Neural progenitor cell (in vitro differentiated cells): ENCODE results near the gene FXYD7.

Source experiments
- CTCF ChIP-seq: fragments of 200-600 bp; sonication (generic); IDR thresholded peaks from 2 replicates; pipeline ENCODE4 v1.5.1; 2017; ENCODE audit warnings: antibody characterized with exemption, mild to moderate bottlenecking
- EZH2 ChIP-seq: fragments of 200-600 bp; sonication (generic); IDR thresholded peaks from 2 replicates; pipeline ENCODE4 v1.6.1; 2017; ENCODE audit warnings: antibody characterized with exemption, mild to moderate bottlenecking, moderate library complexity
- EZH2phosphoT487 ChIP-seq: fragments of 200-600 bp; sonication (generic); IDR thresholded peaks from 2 replicates; pipeline ENCODE4 v1.6.1; 2017; ENCODE audit warnings: antibody characterized with exemption

DNA sequence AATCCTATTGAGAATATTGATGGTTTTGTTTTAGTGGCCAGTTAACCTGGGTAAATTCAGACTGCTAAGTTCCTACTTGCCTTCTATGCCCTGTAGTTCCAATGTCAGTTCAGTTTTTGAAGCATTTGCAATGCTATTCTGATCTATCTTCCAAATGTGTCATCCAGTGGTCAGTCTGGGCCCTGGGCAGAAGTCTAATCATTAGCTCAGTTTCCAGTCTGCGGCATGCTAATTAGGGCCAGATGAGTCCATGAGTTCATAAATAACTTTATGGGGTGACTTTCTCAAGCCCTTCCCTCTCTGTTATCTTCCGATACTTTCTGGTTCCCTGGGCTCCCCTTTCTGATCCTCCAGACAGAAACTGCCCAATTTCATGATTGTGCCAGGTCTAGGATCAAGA, 52.8 kb downstream of the FXYD7 start:
- TF ChIP-seq EZH2, result no peak
- no peak for TF ChIP-seq EZH2phosphoT487
- no peak for TF ChIP-seq CTCF
